ENCODE results near the gene C11orf97.

GRCh38 chr11:94546162-94546470 lies 33.9 kb downstream of the C11orf97 start:
- TF ChIP-seq EZH2 (optimal IDR thresholded peaks at IDR 0.05; ENCODE audit: low read depth, low read length), result no peak
- TF ChIP-seq, protein P1, sequence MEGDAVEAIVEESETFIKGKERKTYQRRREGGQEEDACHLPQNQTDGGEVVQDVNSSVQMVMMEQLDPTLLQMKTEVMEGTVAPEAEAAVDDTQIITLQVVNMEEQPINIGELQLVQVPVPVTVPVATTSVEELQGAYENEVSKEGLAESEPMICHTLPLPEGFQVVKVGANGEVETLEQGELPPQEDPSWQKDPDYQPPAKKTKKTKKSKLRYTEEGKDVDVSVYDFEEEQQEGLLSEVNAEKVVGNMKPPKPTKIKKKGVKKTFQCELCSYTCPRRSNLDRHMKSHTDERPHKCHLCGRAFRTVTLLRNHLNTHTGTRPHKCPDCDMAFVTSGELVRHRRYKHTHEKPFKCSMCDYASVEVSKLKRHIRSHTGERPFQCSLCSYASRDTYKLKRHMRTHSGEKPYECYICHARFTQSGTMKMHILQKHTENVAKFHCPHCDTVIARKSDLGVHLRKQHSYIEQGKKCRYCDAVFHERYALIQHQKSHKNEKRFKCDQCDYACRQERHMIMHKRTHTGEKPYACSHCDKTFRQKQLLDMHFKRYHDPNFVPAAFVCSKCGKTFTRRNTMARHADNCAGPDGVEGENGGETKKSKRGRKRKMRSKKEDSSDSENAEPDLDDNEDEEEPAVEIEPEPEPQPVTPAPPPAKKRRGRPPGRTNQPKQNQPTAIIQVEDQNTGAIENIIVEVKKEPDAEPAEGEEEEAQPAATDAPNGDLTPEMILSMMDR (IDR thresholded peaks at IDR 0.05; ENCODE audit: low read length), result no peak
- TF ChIP-seq EZH2phosphoT487 (IDR thresholded peaks at IDR 0.05; ENCODE audit: low read length), result no peak

All from MM.1S (cell line).